ENCODE measurements around the gene FCHSD1. TPM values are rescaled to one million over a fixed set of nuclear protein-coding genes. Genes with fewer than 3 reads are reported as not detected.

The FCHSD1 gene
- total RNA-seq, 2 donors from 2014 or later, result 34.8 to 40.9 TPM

DNA sequence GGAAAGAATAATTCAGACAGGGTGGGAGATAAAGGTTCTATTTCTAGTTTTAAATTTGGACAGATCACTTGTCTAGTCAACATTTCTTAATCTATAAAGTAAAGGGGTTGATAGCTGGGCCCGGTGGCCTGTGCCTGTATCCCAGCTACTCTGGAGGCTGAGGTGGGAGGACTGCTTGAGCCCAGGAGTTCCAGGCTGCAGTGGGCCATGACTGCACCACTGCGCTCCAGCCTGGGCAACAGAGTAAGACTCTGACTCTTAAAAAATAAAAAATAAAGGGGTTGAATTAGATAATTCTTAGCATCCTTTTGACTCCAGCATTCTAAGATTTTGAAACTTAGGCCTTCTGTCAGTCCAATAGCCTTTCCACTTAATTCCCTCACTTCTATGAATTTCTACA is 43.2 kb downstream of the FCHSD1 start:
- Histone ChIP-seq H3K27ac (peak overlapping the region; percentile 29 to 79 (median 65)), H3K9me3 (no peaks in the 10 kb centered on the region), H3K36me3 (replicated peaks in 1 of 2; ENCODE audit: insufficient read depth in 1 of 2, low read depth in 2 of 2) (no peaks in the 10 kb centered on the region), H3K27me3 (no peaks in the 10 kb centered on the region), H3K4me1 (peaks cover 61% of the 10 kb centered on the region), H3K4me3 (no peak overlapping the region)
- intact Hi-C loops (cut with DNase I), result no loop called here
- DNase-seq (no peak), ATAC-seq (no peak)
- no peak for TF ChIP-seq CTCF (IDR thresholded peaks at IDR 0.05)
- TF ChIP-seq POLR2A (IDR thresholded peaks at IDR 0.05), result no peak
- 63 to 69% methylated on average over 2 of the region's 2 CpGs for WGBS, 2 donors

DNA sequence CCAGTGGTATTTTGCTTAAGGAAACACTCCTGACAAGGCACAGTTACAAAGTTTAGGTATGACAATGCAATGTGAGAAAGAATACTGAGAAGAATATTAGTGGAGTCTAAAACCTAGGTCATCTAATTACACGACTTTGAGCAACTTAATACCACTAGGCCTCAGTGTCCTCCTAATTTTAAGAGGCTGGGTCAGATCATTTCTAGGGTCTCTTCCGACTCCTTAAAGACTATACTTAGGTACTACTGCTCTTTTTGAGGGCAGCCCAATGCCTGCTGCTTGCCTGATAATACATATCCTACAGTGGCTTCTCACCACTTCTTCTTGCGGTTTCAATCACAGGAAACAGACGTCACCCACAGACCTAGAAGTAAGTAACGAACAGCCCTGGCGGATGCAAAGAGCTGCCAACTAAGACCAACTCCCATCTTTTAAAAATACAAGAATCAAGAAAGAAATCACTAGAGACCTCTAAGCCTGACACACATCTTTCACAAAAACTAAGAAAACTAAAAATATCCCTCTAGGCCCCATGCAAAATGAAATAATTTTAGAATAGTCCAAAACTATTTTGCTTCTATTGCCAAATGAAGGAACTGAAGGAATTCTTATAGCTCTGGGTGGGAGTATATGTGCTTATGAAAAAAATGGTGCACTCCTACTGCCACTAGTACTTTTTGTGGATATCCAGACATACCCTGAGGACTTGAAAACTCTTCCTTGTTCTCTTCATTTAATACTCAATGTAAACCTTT is 45.5 kb downstream of the FCHSD1 start:
- no peaks in the 10 kb centered on the region for H3K9me3 ChIP-seq
- no peak for ATAC-seq
- peaks cover 57% of the 10 kb centered on the region for H3K4me1 ChIP-seq
- 75% methylated on average over 6 of the region's 6 CpGs for WGBS, 2 donors
- H3K36me3 ChIP-seq (replicated peaks in 1 of 2; ENCODE audit: insufficient read depth in 1 of 2, low read depth in 2 of 2), result no peaks in the 10 kb centered on the region
- TF ChIP-seq POLR2A (IDR thresholded peaks at IDR 0.05) (no peak), CTCF (IDR thresholded peaks at IDR 0.05) (no peak)
- H3K4me3 ChIP-seq, result no peak overlapping the region
- H3K27ac ChIP-seq, result peak overlapping the region in 2 of 4 donors; percentile 46 to 62
- intact Hi-C loops (cut with DNase I), result no loop called here
- peak in 3 of 4 donors; percentile 24 to 67 (median 25) for DNase-seq
- H3K27me3 ChIP-seq, result no peaks in the 10 kb centered on the region

DNA sequence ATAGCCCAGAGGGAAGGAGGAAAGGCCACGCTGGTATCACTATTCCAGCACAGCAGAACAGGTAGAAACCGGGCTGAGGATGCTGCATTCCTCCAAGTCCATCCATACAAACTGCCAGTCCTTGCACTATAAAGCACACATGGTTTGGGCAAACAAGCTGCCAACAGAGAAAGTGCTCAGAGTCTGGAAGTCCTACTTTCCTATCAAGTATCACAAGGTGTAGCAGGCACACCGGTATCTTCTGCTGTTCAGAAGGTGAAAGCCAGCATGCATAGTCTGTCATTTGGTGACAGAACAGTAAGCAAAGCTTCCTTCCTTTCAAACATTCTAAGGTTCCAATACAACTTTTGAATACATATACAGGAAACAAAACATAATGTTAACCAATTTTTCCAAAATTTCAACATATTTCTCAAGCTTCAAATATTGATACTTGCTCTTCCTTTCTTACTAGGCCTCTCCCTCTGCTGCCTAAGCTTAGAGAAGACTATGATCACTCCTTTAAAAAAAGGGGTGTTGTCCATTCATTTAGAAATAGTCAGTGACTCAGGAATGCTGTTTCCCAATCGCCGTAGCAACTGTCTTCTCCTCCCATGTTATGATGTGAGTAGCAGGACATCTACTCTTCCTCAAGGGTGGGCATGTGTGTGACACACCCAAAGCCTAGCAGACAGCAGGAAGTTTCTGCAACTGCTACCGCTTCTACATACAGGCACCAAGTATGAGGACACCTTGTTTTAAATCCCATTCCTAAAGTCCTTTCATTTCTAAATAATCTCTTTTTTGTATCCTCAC is 47.1 kb downstream of the FCHSD1 start:
- H3K4me1 ChIP-seq, result peaks cover 45% of the 10 kb centered on the region
- ATAC-seq (peak; percentile 51), DNase-seq (peak in 3 of 4 donors; percentile 28 to 75 (median 37))
- H3K4me3 ChIP-seq, result no peak overlapping the region
- peak overlapping the region in 1 of 4 donors; percentile 62 for H3K27ac ChIP-seq
- 64 to 70% methylated on average over 6 of the region's 6 CpGs for WGBS, 2 donors
- no peaks in the 10 kb centered on the region for H3K36me3 ChIP-seq (replicated peaks in 1 of 2; ENCODE audit: insufficient read depth in 1 of 2, low read depth in 2 of 2)
- no peaks in the 10 kb centered on the region for H3K27me3 ChIP-seq
- H3K9me3 ChIP-seq, result no peaks in the 10 kb centered on the region
- TF ChIP-seq POLR2A (IDR thresholded peaks at IDR 0.05) (no peak), CTCF (IDR thresholded peaks at IDR 0.05) (no peak)
- intact Hi-C loops (cut with DNase I), result no loop called here

DNA sequence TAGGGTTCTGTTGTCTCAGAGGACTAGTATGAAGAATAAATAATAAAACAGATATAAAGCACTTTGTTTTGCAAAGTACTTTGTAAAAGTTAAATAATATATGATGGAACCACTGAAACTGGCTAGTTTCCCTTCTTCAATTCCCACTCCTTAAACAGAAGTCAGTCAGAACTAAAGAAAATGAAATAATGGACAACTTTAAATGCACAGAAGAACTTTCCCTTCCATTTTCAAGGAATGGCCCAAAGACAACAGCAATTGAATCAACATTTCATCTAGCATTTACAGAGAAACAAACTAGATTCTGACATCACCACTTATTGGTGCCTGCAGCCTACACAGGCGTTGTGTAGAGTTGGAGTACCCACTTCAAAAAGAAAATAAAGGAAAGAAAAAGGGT is 48.6 kb downstream of the FCHSD1 start:
- Histone ChIP-seq H3K4me1 (peaks cover 33% of the 10 kb centered on the region), H3K9me3 (no peaks in the 10 kb centered on the region), H3K4me3 (no peak overlapping the region), H3K27me3 (no peaks in the 10 kb centered on the region), H3K27ac (no peak overlapping the region), H3K36me3 (replicated peaks in 1 of 2; ENCODE audit: insufficient read depth in 1 of 2, low read depth in 2 of 2) (no peaks in the 10 kb centered on the region)
- intact Hi-C loops (cut with DNase I), result no loop called here
- 87 to 100% methylated on average over 1 of the region's 1 CpG for WGBS, 2 donors
- ATAC-seq, result no peak
- TF ChIP-seq POLR2A (IDR thresholded peaks at IDR 0.05), result no peak
- no peak for TF ChIP-seq CTCF (IDR thresholded peaks at IDR 0.05)
- no peak for DNase-seq
